NCI-H2196 treated with DMSO at 0.1 percent for 48 hours (cell line): Measurements from ENCODE around the gene SPNS2.

Source experiments
- DNase-seq: peaks from one replicate; lab custom pipeline; 2025; ENCODE audit not compliant: unreplicated experiment; lab: John Stamatoyannopoulos, UW

The SPNS2 gene

GRCh38 chr17:4548721-4549531 is 50.2 kb downstream of the SPNS2 start:
- DNase-seq: peak; percentile 2

- DNase-seq: no peak
Measured at GRCh38 chr17:4549781-4550533, 51.3 kb downstream of the SPNS2 start.

- DNase-seq: no peak
Measured at GRCh38 chr17:4550534-4551039, 51.9 kb downstream of the SPNS2 start.

- no peak for DNase-seq
Measured at GRCh38 chr17:4551141-4551540, 52.5 kb downstream of the SPNS2 start.

GRCh38 chr17:4551796-4552525 is 53.3 kb downstream of the SPNS2 start:
- DNase-seq: no peak

- no peak for DNase-seq
Measured at GRCh38 chr17:4553669-4554068, 55.0 kb downstream of the SPNS2 start.

GRCh38 chr17:4554441-4554996 is 55.8 kb downstream of the SPNS2 start:
- DNase-seq: no peak

GRCh38 chr17:4554997-4555799 is 56.5 kb downstream of the SPNS2 start, which contains the start of gene MYBBP1A:
TSS of gene MYBBP1A (minus strand) at chr17:4555384. CDS start at chr17:4555324, 60 bp downstream.
- peak; percentile 74 for DNase-seq

- DNase-seq: no peak
Measured at GRCh38 chr17:4555873-4556759, 57.4 kb downstream of the SPNS2 start.

- DNase-seq: no peak
Measured at GRCh38 chr17:4556996-4557395, 58.3 kb downstream of the SPNS2 start.

- no peak for DNase-seq
Measured at GRCh38 chr17:4557626-4558346, 59.1 kb downstream of the SPNS2 start.

- DNase-seq: no peak
Measured at GRCh38 chr17:4558347-4558971, 59.8 kb downstream of the SPNS2 start.

- DNase-seq: no peak
Measured at GRCh38 chr17:4559139-4559791, 60.6 kb downstream of the SPNS2 start.

- no peak for DNase-seq
Measured at GRCh38 chr17:4559966-4560365, 61.3 kb downstream of the SPNS2 start.

GRCh38 chr17:4560421-4560820 is 61.7 kb downstream of the SPNS2 start, which contains the start of gene GGT6:
TSS of gene GGT6 (minus strand) at chr17:4560577. CDS start at chr17:4560521, 56 bp downstream.
- no peak for DNase-seq

- no peak for DNase-seq
Measured at GRCh38 chr17:4560837-4561256, 62.2 kb downstream of the SPNS2 start.
